SK-N-SH (cell line): ENCODE results near the gene SRSF10. TPM values are rescaled to one million over a fixed set of nuclear protein-coding genes. Genes with fewer than 3 reads are reported as not detected.

ENCODE experiments used
- CTCF ChIA-PET: fragments of 300-600, 350-600 bp; formaldehyde crosslinking; extraction: SDS; loops from one replicate; lab custom pipeline; 2021; lab: Yijun Ruan, JAX
- POLR2A ChIA-PET: fragments of 350-600 bp; sonication (Branson Sonifier 250); formaldehyde crosslinking; extraction: SDS; loops from one replicate; lab custom pipeline; 2020; ENCODE audit warnings: antibody characterized with exemption, inconsistent platforms; lab: Yijun Ruan, JAX
- DNase-seq: peaks from one replicate; pipeline ENCODE4 v3.0.0; 2012
- H2AFZ ChIP-seq: fragments of 200-600 bp; sonication (generic); 2 replicates; pipeline ENCODE4 v1.8.1; 2016; ENCODE audit warnings: antibody characterized with exemption, mild to moderate bottlenecking, low read depth
- H3F3A ChIP-seq: fragments of 200-600 bp; sonication (generic); replicated peaks from 2 replicates; pipeline ENCODE3; 2016; ENCODE audit warnings: antibody characterized with exemption, mild to moderate bottlenecking; ENCODE audit not compliant: insufficient read depth
- H3K27ac ChIP-seq, 2 experiments: fragments of 200-500 bp in 1 of 2; fragments of 200-600 bp in 1 of 2; sonication (Bioruptor generic) in 1 of 2; sonication (generic), shearing (Covaris generic) in 1 of 2; 2 replicates each; pipeline versions ENCODE4 v1.5.1 to v1.6.1; 2014 to 2016; ENCODE audit warnings: low read depth in 2 of 2, inconsistent platforms in 1 of 2, low read length in 1 of 2, mild to moderate bottlenecking in 1 of 2, mixed read lengths in 1 of 2
- H3K27me3 ChIP-seq: fragments of 200-600 bp; sonication (generic), shearing (Covaris generic); 2 replicates; pipeline ENCODE4 v1.6.1; 2016; ENCODE audit warnings: mixed run types; ENCODE audit not compliant: insufficient read depth
- H3K36me3 ChIP-seq, 2 experiments: fragments of 200-500 bp in 1 of 2; fragments of 200-600 bp in 1 of 2; sonication (Bioruptor generic) in 1 of 2; sonication (generic) in 1 of 2; replicated peaks in 1 of 2; 2 replicates each; pipeline versions ENCODE3 to v1.5.1; 2014 to 2016; ENCODE audit warnings: low read length in 1 of 2, mild to moderate bottlenecking in 1 of 2; ENCODE audit not compliant: insufficient read depth in 2 of 2, control insufficient read depth in 1 of 2
- H3K4me1 ChIP-seq, 2 experiments: fragments of 200-500 bp in 1 of 2; fragments of 200-600 bp in 1 of 2; sonication (Bioruptor generic) in 1 of 2; sonication (generic), shearing (Covaris generic) in 1 of 2; 2 replicates each; pipeline versions ENCODE4 v1.5.1 to v1.6.1; 2014 to 2016; ENCODE audit warnings: low read depth in 1 of 2, low read length in 1 of 2, mixed run types in 1 of 2; ENCODE audit not compliant: insufficient read depth in 2 of 2, control insufficient read depth in 1 of 2
- H3K4me2 ChIP-seq: fragments of 200-600 bp; sonication (generic), shearing (Covaris generic); 2 replicates; pipeline ENCODE4 v1.6.1; 2017; ENCODE audit warnings: mixed run types
- H3K4me3 ChIP-seq, 2 experiments: fragments of 200-500 bp in 1 of 2; fragments of 200-600 bp in 1 of 2; sonication (Bioruptor generic) in 1 of 2; sonication (generic), shearing (Covaris generic) in 1 of 2; 2 replicates each; pipeline versions ENCODE4 v1.5.1 to v1.8.1; 2014 to 2016; ENCODE audit warnings: low read depth in 2 of 2, inconsistent platforms in 1 of 2, low read length in 1 of 2, mild to moderate bottlenecking in 1 of 2, mixed read lengths in 1 of 2, moderate library complexity in 1 of 2
- H3K79me2 ChIP-seq: fragments of 200-600 bp; sonication (generic); 2 replicates; pipeline ENCODE4 v1.8.1; 2017; ENCODE audit warnings: mild to moderate bottlenecking; ENCODE audit not compliant: insufficient read depth
- H3K9ac ChIP-seq: fragments of 200-600 bp; sonication (generic); 2 replicates; pipeline ENCODE4 v1.6.1; 2017; ENCODE audit warnings: mixed run types
- H3K9me2 ChIP-seq: fragments of 200-600 bp; sonication (generic); 2 replicates; pipeline ENCODE4 v1.6.1; 2017; ENCODE audit warnings: mixed run types
- H3K9me3 ChIP-seq: fragments of 200-600 bp; sonication (generic); 2 replicates; pipeline ENCODE4 v1.6.1; 2017; ENCODE audit warnings: mixed run types, mild to moderate bottlenecking, moderate library complexity
- H4K20me1 ChIP-seq: fragments of 200-600 bp; sonication (generic); 2 replicates; pipeline ENCODE4 v1.6.1; 2017; ENCODE audit warnings: mild to moderate bottlenecking, mixed run types; ENCODE audit not compliant: insufficient read depth
- EZH2phosphoT487 ChIP-seq: fragments of 200-600 bp; sonication (generic); IDR thresholded peaks from 2 replicates; pipeline ENCODE4 v1.6.1; 2017; ENCODE audit warnings: low read depth, mixed run types, mild to moderate bottlenecking, antibody characterized with exemption, moderate library complexity, borderline replicate concordance
- FOXJ3 ChIP-seq: sonication (generic); formaldehyde crosslinking; IDR thresholded peaks from 2 replicates; pipeline ENCODE4 v1.5.1; 2020; ENCODE audit warnings: mild to moderate bottlenecking, missing genetic modification reagents
- FOXM1 ChIP-seq: IDR thresholded peaks from 2 replicates; pipeline ENCODE4 v1.4.0; 2012; ENCODE audit warnings: low read depth, mild to moderate bottlenecking
- GABPA ChIP-seq: IDR thresholded peaks from 2 replicates; pipeline ENCODE4 v1.4.0; 2012; ENCODE audit warnings: low read depth, mild to moderate bottlenecking
- GATA2 ChIP-seq: sonication (generic); formaldehyde crosslinking; IDR thresholded peaks from 2 replicates; pipeline ENCODE4 v1.5.0; 2020; ENCODE audit warnings: mild to moderate bottlenecking, missing genetic modification reagents
- MEF2A ChIP-seq: IDR thresholded peaks from 2 replicates; pipeline ENCODE4 v1.4.0; 2012; ENCODE audit warnings: low read depth, borderline replicate concordance
- MXI1 ChIP-seq: IDR thresholded peaks from 2 replicates; pipeline ENCODE4 v1.6.1; 2012; ENCODE audit warnings: mild to moderate bottlenecking, low read depth, low read length, improper control_type of control experiment
- NRF1 ChIP-seq: IDR thresholded peaks from 2 replicates; pipeline ENCODE4 v1.6.1; 2012; ENCODE audit warnings: low read depth, mild to moderate bottlenecking, low read length
- RAD21 ChIP-seq: IDR thresholded peaks from 2 replicates; pipeline ENCODE4 v1.6.1; 2012; ENCODE audit warnings: mild to moderate bottlenecking, low read length
- RXRA ChIP-seq: IDR thresholded peaks from 2 replicates; pipeline ENCODE4 v1.4.0; 2012; ENCODE audit warnings: low read depth, mild to moderate bottlenecking, borderline replicate concordance
- SIN3A ChIP-seq: IDR thresholded peaks from 2 replicates; pipeline ENCODE4 v1.6.1; 2012; ENCODE audit warnings: low read depth, mild to moderate bottlenecking, low read length, moderate library complexity, borderline replicate concordance
- SMC3 ChIP-seq: IDR thresholded peaks from 2 replicates; pipeline ENCODE4 v1.6.1; 2012; ENCODE audit warnings: low read depth, low read length, improper control_type of control experiment
- polyA plus RNA-seq, 3 experiments: library from polyadenylated mRNA; depleted of rRNA; stranded (reverse); fragments of >200 nt; gene quantifications; 2 replicates each; pipeline ENCODE4 v1.2.3, GENCODE V29; 2012
- TF ChIP-seq, protein P1 (sequence below): fragments of 200-600 bp; sonication (generic); IDR thresholded peaks from 2 replicates; pipeline ENCODE4 v1.6.1; 2017; ENCODE audit warnings: antibody characterized with exemption, mild to moderate bottlenecking, moderate library complexity
- TF ChIP-seq, protein P2 (sequence below): IDR thresholded peaks from 2 replicates; pipeline ENCODE4 v1.4.0; 2012; ENCODE audit warnings: low read depth, borderline replicate concordance
- TF ChIP-seq, protein P3 (sequence below): IDR thresholded peaks from 2 replicates; pipeline ENCODE4 v1.6.1; 2012; ENCODE audit warnings: mild to moderate bottlenecking, low read depth, low read length, moderate library complexity
- TF ChIP-seq, protein P4 (sequence below): IDR thresholded peaks from 2 replicates; pipeline ENCODE4; 2012
- TF ChIP-seq, protein P5 (sequence below): IDR thresholded peaks from 2 replicates; pipeline ENCODE4 v1.4.0; 2012; ENCODE audit warnings: low read depth, borderline replicate concordance
- TF ChIP-seq, protein P6 (sequence below): fragments of 150-350 bp; IDR thresholded peaks from 2 replicates; pipeline ENCODE4 v1.6.1; 2016; ENCODE audit warnings: mild to moderate bottlenecking, low read depth, low read length
- TF ChIP-seq, protein P7 (sequence below): fragments of 150-350 bp; IDR thresholded peaks from 2 replicates; pipeline ENCODE4 v1.6.1; 2017; ENCODE audit warnings: antibody characterized with exemption, low read length, low read depth, borderline replicate concordance

The SRSF10 gene
- polyA plus RNA-seq, 1 of the 3 experiments (the other 2 are of a cell fraction): 79.8 TPM

DNA sequence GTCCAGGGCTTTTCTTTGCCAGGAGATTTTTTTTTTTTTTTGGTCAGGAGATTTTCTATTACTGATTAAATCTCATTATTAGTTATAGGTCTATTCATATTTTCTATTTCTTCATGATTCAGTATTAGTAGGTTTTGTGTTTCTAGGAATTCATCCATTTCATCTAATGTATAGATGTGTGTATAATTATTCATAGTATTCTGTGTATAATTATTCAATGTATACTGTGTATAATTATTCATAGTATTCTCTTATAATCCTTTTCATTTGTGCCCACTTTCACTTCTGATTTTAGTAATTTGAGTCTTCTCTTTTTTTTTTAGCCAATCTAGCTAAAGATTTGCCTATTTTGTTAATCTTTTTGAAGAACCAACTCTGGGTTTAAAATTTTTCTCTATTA, 32.8 kb downstream of the SRSF10 start:
- H3K27me3 ChIP-seq: no peaks in the 10 kb centered on the region
- peaks cover 22% of the 10 kb centered on the region for H3K9me3 ChIP-seq
- H2AFZ ChIP-seq: no peak overlapping the region; the same call in 1 of the 2 replicates
- H3K4me1 ChIP-seq: peaks cover 0 to 4% of the 10 kb centered on the region in 2 experiments; a peak in 1 of 4 replicates
- peaks cover 18% of the 10 kb centered on the region for H3F3A ChIP-seq
- H3K79me2 ChIP-seq: no peaks in the 10 kb centered on the region
- TF ChIP-seq, protein P1, sequence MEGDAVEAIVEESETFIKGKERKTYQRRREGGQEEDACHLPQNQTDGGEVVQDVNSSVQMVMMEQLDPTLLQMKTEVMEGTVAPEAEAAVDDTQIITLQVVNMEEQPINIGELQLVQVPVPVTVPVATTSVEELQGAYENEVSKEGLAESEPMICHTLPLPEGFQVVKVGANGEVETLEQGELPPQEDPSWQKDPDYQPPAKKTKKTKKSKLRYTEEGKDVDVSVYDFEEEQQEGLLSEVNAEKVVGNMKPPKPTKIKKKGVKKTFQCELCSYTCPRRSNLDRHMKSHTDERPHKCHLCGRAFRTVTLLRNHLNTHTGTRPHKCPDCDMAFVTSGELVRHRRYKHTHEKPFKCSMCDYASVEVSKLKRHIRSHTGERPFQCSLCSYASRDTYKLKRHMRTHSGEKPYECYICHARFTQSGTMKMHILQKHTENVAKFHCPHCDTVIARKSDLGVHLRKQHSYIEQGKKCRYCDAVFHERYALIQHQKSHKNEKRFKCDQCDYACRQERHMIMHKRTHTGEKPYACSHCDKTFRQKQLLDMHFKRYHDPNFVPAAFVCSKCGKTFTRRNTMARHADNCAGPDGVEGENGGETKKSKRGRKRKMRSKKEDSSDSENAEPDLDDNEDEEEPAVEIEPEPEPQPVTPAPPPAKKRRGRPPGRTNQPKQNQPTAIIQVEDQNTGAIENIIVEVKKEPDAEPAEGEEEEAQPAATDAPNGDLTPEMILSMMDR: no peak
- TF ChIP-seq EZH2phosphoT487 (no peak), RXRA (no peak), NRF1 (no peak), FOXM1 (no peak), FOXJ3 (no peak), SIN3A (no peak), GATA2 (CRISPR knock-in tag) (no peak), RAD21 (no peak), SMC3 (no peak), MEF2A (no peak), MXI1 (no peak), GABPA (no peak)
- TF ChIP-seq, protein P2, sequence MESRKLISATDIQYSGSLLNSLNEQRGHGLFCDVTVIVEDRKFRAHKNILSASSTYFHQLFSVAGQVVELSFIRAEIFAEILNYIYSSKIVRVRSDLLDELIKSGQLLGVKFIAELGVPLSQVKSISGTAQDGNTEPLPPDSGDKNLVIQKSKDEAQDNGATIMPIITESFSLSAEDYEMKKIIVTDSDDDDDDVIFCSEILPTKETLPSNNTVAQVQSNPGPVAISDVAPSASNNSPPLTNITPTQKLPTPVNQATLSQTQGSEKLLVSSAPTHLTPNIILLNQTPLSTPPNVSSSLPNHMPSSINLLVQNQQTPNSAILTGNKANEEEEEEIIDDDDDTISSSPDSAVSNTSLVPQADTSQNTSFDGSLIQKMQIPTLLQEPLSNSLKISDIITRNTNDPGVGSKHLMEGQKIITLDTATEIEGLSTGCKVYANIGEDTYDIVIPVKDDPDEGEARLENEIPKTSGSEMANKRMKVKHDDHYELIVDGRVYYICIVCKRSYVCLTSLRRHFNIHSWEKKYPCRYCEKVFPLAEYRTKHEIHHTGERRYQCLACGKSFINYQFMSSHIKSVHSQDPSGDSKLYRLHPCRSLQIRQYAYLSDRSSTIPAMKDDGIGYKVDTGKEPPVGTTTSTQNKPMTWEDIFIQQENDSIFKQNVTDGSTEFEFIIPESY: no peak
- TF ChIP-seq, protein P3, sequence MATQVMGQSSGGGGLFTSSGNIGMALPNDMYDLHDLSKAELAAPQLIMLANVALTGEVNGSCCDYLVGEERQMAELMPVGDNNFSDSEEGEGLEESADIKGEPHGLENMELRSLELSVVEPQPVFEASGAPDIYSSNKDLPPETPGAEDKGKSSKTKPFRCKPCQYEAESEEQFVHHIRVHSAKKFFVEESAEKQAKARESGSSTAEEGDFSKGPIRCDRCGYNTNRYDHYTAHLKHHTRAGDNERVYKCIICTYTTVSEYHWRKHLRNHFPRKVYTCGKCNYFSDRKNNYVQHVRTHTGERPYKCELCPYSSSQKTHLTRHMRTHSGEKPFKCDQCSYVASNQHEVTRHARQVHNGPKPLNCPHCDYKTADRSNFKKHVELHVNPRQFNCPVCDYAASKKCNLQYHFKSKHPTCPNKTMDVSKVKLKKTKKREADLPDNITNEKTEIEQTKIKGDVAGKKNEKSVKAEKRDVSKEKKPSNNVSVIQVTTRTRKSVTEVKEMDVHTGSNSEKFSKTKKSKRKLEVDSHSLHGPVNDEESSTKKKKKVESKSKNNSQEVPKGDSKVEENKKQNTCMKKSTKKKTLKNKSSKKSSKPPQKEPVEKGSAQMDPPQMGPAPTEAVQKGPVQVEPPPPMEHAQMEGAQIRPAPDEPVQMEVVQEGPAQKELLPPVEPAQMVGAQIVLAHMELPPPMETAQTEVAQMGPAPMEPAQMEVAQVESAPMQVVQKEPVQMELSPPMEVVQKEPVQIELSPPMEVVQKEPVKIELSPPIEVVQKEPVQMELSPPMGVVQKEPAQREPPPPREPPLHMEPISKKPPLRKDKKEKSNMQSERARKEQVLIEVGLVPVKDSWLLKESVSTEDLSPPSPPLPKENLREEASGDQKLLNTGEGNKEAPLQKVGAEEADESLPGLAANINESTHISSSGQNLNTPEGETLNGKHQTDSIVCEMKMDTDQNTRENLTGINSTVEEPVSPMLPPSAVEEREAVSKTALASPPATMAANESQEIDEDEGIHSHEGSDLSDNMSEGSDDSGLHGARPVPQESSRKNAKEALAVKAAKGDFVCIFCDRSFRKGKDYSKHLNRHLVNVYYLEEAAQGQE: no peak
- TF ChIP-seq, protein P4, sequence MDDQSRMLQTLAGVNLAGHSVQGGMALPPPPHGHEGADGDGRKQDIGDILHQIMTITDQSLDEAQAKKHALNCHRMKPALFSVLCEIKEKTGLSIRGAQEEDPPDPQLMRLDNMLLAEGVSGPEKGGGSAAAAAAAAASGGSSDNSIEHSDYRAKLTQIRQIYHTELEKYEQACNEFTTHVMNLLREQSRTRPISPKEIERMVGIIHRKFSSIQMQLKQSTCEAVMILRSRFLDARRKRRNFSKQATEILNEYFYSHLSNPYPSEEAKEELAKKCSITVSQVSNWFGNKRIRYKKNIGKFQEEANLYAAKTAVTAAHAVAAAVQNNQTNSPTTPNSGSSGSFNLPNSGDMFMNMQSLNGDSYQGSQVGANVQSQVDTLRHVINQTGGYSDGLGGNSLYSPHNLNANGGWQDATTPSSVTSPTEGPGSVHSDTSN: no peak
- TF ChIP-seq, protein P5, sequence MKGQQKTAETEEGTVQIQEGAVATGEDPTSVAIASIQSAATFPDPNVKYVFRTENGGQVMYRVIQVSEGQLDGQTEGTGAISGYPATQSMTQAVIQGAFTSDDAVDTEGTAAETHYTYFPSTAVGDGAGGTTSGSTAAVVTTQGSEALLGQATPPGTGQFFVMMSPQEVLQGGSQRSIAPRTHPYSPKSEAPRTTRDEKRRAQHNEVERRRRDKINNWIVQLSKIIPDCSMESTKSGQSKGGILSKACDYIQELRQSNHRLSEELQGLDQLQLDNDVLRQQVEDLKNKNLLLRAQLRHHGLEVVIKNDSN: no peak
- TF ChIP-seq, protein P6, sequence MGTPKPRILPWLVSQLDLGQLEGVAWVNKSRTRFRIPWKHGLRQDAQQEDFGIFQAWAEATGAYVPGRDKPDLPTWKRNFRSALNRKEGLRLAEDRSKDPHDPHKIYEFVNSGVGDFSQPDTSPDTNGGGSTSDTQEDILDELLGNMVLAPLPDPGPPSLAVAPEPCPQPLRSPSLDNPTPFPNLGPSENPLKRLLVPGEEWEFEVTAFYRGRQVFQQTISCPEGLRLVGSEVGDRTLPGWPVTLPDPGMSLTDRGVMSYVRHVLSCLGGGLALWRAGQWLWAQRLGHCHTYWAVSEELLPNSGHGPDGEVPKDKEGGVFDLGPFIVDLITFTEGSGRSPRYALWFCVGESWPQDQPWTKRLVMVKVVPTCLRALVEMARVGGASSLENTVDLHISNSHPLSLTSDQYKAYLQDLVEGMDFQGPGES: no peak
- TF ChIP-seq, protein P7, sequence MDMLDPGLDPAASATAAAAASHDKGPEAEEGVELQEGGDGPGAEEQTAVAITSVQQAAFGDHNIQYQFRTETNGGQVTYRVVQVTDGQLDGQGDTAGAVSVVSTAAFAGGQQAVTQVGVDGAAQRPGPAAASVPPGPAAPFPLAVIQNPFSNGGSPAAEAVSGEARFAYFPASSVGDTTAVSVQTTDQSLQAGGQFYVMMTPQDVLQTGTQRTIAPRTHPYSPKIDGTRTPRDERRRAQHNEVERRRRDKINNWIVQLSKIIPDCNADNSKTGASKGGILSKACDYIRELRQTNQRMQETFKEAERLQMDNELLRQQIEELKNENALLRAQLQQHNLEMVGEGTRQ: no peak
- no peak overlapping the region for H3K9ac ChIP-seq
- ChIA-PET CTCF (interaction anchor here (0.9 kb wide), 1 partner anchor 30 kb away, joined by 4 read pairs; no protein-coding TSS in a partner anchor), POLR2A (no interaction called here)
- H3K4me2 ChIP-seq: no peak overlapping the region
- H3K4me3 ChIP-seq: no peak overlapping the region
- H3K36me3 ChIP-seq: no peaks in the 10 kb centered on the region
- H3K27ac ChIP-seq: no peak overlapping the region
- H4K20me1 ChIP-seq: no peaks in the 10 kb centered on the region
- DNase-seq: no peak
- no peaks in the 10 kb centered on the region for H3K9me2 ChIP-seq
